Heart left ventricle (tissue), 13 donors: ENCODE data around the gene STK25.

ENCODE experiments used
- CTCF ChIP-seq, 12 donors: fragments of 200-600 bp; sonication (generic) in 4 of 12; IDR thresholded peaks; one replicate each; pipeline versions ENCODE4 v1.5.0 to v1.8.0; 2018 to 2022; ENCODE audit warnings: antibody characterized with exemption in 12 of 12, mild to moderate bottlenecking in 5 of 12
- POLR2A ChIP-seq, 2 donors: fragments of 450-650 bp; IDR thresholded peaks; one replicate each; pipeline ENCODE4 v1.6.1; 2017; ENCODE audit warnings: antibody characterized with exemption in 2 of 2, mild to moderate bottlenecking in 2 of 2, moderate library complexity in 2 of 2
- donor health status: ischemic (EF 13 %, LVEDD 7.1; RV severe dilation, severe dysfunction).
- donor health status: DM: no; HTN: yes; CAD: no.
- donor health status: DM: no; HTN: no; CAD: no.
- donor health status: ischemic (EF 25% LVEDD 6.9; RV normal size, moderate dysfunction).
- donor health status: ischemic (EF 25% LVEDD 5.7; RV mildly dilated, moderate dysfunction).
- donor health status: ischemic (EF 35%, LVEDD 5.7; RV mildly dilated, moderate dysfunction).
- donor health status: nonischemic (EF 11% LVEDD 7.7; RV severe dilation, severe dysfunction).
- donor health status: DM: yes; HTN: yes; CAD: no.
- donor health status: PGD.
- donor health status: ischemic (EF 29% LVEDD 5.4; RV normal size, mild dysfunction).
- donor health status: nonischemic (EF 23%, LVEDD 6.1; RV moderate dilation, normal function).

GRCh38 chr2:241506793-241507429 is 1.5 kb downstream of the STK25 start:
- TF ChIP-seq CTCF (IDR thresholded peaks at IDR 0.05) = no peak
- TF ChIP-seq POLR2A (IDR thresholded peaks at IDR 0.05) = no peak
